Stimulated activated CD4-positive, alpha-beta T cell treated with anti-CD3 and anti-CD28 coated beads, Interleukin-12 subunit alpha, Interleukin-12 subunit beta, amount 100 ng/mL, for 24 hours (primary cell): Measurements from ENCODE around the gene PTPRU.

Experiments
- DNase-seq, 2 experiments: peaks; one replicate each; pipeline ENCODE4 v3.0.0-alpha.2; 2020; ENCODE audit warnings: low read depth in 2 of 2

Gene PTPRU

DNA sequence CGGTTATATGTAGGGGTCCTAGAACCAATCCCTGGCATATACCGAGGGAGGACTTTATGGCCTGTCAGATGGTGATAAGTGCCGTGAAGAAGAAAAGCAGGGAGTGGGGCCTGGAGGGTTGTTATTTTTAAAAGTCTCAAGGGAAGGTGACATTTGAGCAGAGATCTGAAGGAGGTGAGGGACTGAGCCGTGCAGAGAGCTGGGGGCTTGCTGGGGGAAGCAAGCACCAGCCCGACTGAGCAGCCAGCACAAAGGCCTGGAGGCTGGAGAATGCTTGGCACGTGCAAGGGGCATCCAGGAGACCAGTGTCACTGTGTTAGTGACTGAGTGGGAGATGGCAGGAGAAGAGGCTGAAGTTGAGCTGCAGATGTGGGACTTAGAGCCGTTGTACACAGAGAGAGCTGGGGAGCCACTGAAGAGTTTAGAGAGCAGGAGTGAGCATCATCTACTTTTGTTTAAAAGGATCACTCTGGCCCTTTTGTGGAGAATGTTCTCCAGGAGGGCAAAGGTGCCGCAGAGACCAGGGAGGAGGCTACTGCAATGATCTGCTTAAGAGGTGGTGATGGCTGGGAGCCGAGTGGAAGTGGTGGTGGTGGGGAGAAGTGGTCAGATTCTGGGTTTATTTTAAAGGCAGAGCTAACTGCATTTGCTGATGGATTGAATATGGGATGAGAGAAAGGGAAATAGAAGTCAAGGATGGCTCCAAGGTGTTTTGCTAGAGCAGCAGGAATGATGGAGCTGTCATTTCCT, 31.2 kb downstream of the PTPRU start:
- no peak for DNase-seq

DNA sequence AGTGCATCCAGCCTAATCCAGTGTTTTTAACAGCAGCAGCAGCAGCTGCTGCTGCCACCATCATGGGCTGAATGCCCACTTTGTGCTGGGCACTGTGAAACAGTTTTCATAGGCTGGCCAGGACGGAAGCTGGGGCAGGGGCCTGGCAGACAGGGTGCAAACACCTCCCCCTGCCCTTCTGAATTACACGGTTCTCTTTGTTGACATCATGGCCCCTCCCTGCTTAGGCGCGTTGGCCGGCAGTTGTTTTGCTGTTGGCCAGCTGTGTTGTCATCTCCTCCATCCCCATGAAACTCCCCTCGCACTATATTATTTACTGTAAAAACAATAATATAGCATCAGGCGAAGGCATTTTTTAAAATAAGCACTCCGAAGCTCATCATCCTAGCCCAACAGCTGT, 33.1 kb downstream of the PTPRU start:
- DNase-seq, result no peak

GRCh38 chr1:29270929-29271521, 34.7 kb downstream of the PTPRU start:
- DNase-seq, result no peak

- no peak for DNase-seq
Measured at GRCh38 chr1:29271724-29272123, 35.4 kb downstream of the PTPRU start.

- DNase-seq, result no peak
Measured at GRCh38 chr1:29272147-29272907, 36.0 kb downstream of the PTPRU start.

DNA sequence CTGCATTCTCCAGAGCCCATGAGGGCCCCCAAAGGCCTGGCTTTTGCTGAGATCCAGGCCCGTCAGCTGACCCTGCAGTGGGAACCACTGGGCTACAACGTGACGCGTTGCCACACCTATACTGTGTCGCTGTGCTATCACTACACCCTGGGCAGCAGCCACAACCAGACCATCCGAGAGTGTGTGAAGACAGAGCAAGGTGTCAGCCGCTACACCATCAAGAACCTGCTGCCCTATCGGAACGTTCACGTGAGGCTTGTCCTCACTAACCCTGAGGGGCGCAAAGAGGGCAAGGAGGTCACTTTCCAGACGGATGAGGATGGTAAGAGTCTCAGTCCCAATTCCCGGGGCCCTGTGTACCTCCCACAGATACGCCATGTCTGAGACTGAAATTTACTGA, 39.1 kb downstream of the PTPRU start:
- DNase-seq, result no peak

GRCh38 chr1:29278124-29278523, 41.8 kb downstream of the PTPRU start:
- no peak for DNase-seq

DNA sequence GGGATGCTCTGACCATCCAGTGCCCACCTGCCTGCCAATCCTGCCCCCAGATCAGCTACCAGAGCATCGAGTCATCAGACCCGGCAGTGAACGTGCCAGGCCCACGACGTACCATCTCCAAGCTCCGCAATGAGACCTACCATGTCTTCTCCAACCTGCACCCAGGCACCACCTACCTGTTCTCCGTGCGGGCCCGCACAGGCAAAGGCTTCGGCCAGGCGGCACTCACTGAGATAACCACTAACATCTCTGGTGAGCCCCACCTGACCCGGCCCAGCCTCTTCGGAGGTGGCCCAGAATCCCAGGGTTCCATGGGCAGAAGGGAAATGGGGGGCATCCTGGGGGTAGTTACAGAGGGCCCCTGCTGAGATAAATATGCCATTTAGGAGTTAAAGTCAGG, 43.1 kb downstream of the PTPRU start:
- no peak for DNase-seq

GRCh38 chr1:29279951-29280391, 43.6 kb downstream of the PTPRU start:
- DNase-seq, result no peak

GRCh38 chr1:29280409-29281131, 44.2 kb downstream of the PTPRU start:
- no peak for DNase-seq

GRCh38 chr1:29281571-29281970, 45.2 kb downstream of the PTPRU start:
- no peak for DNase-seq

DNA sequence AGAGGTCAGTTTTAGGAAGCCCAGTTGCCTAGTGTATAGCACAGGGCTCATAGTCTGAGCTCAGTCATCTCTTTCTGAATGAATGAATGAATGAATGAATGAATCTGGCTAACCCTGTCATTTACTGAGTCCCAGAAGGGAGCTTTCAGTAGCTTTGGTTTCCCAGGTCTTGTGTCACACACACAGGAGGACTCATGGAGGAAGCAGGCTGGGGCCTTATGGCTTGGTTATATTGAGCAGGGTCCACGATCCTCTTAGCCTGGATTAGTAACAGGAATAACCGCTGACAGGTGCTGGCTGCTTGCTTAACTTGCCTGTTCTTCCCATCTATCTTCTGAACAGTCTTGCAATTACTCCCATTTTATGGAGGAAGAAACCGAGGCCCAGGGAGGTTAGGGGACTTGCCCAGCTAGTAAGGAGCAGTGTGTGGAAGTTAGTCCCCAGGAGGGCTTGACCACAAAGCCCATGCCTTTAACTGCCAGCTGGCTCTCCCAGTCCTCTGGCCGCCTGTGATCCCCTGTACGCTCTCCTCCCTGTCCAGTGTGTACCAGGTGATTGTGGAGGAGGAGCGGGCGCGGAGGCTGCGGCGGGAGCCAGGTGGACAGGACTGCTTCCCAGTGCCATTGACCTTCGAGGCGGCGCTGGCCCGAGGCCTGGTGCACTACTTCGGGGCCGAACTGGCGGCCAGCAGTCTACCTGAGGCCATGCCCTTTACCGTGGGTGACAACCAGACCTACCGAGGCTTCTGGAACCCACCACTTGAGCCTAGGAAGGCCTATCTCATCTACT, 46.0 kb downstream of the PTPRU start:
- no peak for DNase-seq

DNA sequence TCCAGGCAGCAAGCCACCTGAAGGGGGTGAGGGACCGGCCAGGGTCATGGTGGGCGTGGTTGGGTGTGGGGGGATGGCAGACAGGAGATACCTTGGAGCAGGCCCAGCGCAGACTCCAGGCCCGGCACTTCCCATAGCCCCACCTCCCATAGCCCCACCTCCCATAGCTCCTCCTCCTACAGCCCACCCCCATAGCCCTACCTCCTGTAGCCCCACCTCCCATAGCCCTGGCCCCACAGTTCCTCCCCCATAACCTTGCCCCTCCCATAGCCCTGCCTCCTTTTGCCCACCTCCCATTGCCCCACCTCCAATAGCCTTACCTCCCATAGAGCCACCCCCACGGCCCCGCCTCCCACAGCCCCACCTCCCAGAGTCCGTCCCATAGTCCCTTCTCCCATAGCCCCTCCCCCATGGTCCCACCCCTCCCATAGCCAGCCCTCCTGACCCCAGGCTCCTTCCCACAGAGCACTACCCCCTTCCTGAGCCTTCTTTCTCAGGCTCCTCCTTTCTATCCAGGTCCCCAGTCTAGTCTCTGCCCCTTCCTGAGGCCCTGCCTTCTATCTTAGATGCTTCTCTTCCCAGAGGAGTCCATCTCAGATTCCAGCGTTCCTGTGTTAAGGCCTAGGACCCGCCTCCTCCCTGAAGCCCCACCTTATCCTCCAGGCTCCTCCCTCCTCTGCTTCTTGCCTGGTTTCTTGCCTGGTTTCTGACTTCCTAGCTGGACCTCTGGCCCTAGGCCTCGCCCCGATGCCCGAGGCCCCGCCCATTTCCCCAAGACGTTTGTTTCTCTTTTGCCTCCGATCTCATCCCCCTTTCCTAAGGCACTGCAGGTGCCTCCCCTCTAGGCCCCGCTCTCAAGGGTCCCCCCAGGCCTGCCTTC, 46.8 kb downstream of the PTPRU start:
- DNase-seq, result peak in 1 of 2 experiments; percentile 16

DNA sequence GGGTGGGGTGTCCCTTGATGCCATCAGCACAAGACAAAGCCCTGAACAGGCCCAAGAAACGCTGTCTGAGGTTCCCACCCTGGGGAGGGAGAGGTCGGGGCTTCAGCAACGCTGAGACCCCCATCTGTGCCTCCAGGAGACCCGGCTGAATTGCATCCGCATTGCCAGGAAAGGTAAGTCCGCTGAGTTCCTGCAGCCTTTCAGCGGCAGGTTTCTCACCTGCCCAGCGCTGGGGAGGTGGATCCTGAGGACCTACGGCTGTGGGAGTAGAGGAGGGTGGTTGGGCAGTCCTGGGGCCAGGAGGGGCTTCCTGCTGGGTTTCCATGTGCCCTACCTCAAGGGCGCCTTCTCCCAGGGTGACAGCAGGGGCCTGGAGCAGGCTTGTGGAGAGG, 47.5 kb downstream of the PTPRU start:
- no peak for DNase-seq

DNA sequence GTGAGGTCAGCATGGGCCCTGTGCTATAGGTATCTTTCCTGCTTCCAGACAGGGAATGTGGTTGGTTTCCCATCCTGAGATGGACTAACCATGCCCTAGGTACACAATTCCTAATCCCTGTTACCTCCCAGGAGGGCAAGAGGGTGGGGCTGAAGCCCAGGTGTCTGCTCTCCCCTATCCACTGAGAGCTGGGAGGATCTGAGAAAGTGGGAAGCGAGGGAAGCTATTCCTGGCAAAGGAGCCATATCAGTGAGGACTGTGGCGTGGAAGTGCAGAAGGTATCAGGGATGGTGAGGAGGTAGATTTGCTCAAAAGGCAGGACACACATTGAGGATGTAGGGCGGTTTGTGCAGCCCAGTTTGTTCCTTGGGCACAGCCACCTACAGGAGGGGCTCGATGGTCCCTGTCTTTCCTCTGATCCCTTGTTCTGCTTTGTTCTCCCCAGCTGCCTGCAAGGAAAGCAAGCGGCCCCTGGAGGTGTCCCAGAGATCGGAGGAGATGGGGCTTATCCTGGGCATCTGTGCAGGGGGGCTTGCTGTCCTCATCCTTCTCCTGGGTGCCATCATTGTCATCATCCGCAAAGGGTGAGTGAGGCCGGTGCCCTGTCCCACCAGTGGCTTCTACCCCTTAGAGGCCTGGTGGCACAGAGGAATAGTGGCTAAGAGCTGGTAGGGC, 48.1 kb downstream of the PTPRU start:
- no peak for DNase-seq

- DNase-seq, result no peak
Measured at GRCh38 chr1:29284961-29285560, 48.7 kb downstream of the PTPRU start.

GRCh38 chr1:29285771-29286170, 49.4 kb downstream of the PTPRU start:
- DNase-seq, result no peak

- no peak for DNase-seq
Measured at GRCh38 chr1:29286194-29286767, 50.0 kb downstream of the PTPRU start.

- no peak for DNase-seq
Measured at GRCh38 chr1:29289493-29289892, 53.2 kb downstream of the PTPRU start.
